Panc1 (cell line): ENCODE data around the gene NTRK2. TPM values are rescaled to one million over a fixed set of nuclear protein-coding genes. Genes with fewer than 3 reads are reported as not detected.

Source experiments
- ATAC-seq: fragments of 200-7000 bp; cut with Tn5 transposase; 2 replicates; pipeline ENCODE4 v1.9.1; 2020; ENCODE audit warnings: mild to moderate bottlenecking, moderate library complexity
- BruUV-seq: library from RNA; stranded (reverse); fragments of 400-500 nt; replicated peaks from 2 replicates; lab custom pipeline; 2021; lab: Mats Ljungman, UMichigan
- CTCF ChIA-PET: fragments of 300-600 bp; sonication (Branson Sonifier 250); formaldehyde crosslinking; loops from one replicate; lab custom pipeline; 2022; ENCODE audit warnings: antibody characterized with exemption; lab: Charles Lee
- POLR2A ChIA-PET: fragments of 300-600 bp; sonication (Branson Sonifier 250); formaldehyde crosslinking; loops from one replicate; lab custom pipeline; 2022; ENCODE audit warnings: antibody characterized with exemption; lab: Charles Lee
- DNase-seq: peaks from one replicate; pipeline ENCODE4 v3.0.0-alpha.2; 2010; ENCODE audit warnings: low read depth, low spot score
- H3K27ac ChIP-seq: 2 replicates; pipeline ENCODE4 v1.5.1; 2011; ENCODE audit warnings: mild to moderate bottlenecking, low read length, inconsistent platforms
- H3K27me3 ChIP-seq: fragments of 200-500 bp; sonication (Bioruptor generic); 2 replicates; pipeline ENCODE4 v1.6.0; 2014; ENCODE audit warnings: low read length, inconsistent platforms; ENCODE audit not compliant: control insufficient read depth, insufficient read depth
- H3K36me3 ChIP-seq: fragments of 200-500 bp; sonication (Bioruptor generic); 2 replicates; pipeline ENCODE4 v1.5.1; 2014; ENCODE audit warnings: inconsistent platforms, mild to moderate bottlenecking, low read length, moderate library complexity; ENCODE audit not compliant: control insufficient read depth, insufficient read depth
- H3K4me1 ChIP-seq: 2 replicates; pipeline ENCODE4 v1.5.1; 2011; ENCODE audit warnings: inconsistent platforms, mild to moderate bottlenecking, low read length, moderate library complexity; ENCODE audit not compliant: control insufficient read depth, insufficient read depth
- H3K4me3 ChIP-seq, 2 experiments: 2 replicates each; pipeline ENCODE4 v1.5.1; 2011 to 2012; ENCODE audit warnings: low read depth in 2 of 2, low read length in 2 of 2, mild to moderate bottlenecking in 2 of 2, inconsistent platforms in 1 of 2, moderate library complexity in 1 of 2
- H3K9me3 ChIP-seq: fragments of 200-500 bp; sonication (Bioruptor generic); 2 replicates; pipeline ENCODE4 v1.5.1; 2014; ENCODE audit warnings: low read depth, mild to moderate bottlenecking, inconsistent platforms, low read length, moderate library complexity; ENCODE audit not compliant: control insufficient read depth, insufficient read depth
- POLR2AphosphoS5 ChIP-seq: IDR thresholded peaks from 2 replicates; pipeline ENCODE4 v1.6.1; 2012; ENCODE audit warnings: mild to moderate bottlenecking, low read depth, low read length, moderate library complexity
- SIN3A ChIP-seq: IDR thresholded peaks from 2 replicates; pipeline ENCODE4 v1.6.1; 2012; ENCODE audit warnings: low read depth, mild to moderate bottlenecking, low read length, moderate library complexity, borderline replicate concordance; ENCODE audit not compliant: insufficient read depth
- TCF7L2 ChIP-seq: IDR thresholded peaks from 2 replicates; pipeline ENCODE4 v1.6.1; 2011; ENCODE audit warnings: mild to moderate bottlenecking, low read depth, low read length, inconsistent platforms
- in situ Hi-C: cut with HindIII; loops from 2 replicates; pipeline ENCODE4 v1.10.0; 2016; ENCODE audit warnings: low sequenced_read_pairs, low pct_unique_long_range_greater_than_20kb
- intact Hi-C: fragments of 100-400 bp; cut with micrococcal nuclease; formaldehyde crosslinking; loops from one replicate; pipeline ENCODE4 v1.10.0; 2022; ENCODE audit not compliant: unreplicated experiment
- total RNA-seq: library from RNA; stranded (reverse); gene quantifications from one replicate; pipeline ENCODE4 v1.2.1, GENCODE V29; 2021; ENCODE audit not compliant: unreplicated experiment
- TF ChIP-seq, protein P1 (sequence below), 2 experiments: IDR thresholded peaks; 2 replicates each; pipeline ENCODE4 v1.6.1; 2011 to 2012; ENCODE audit warnings: low read depth in 2 of 2, control low read depth in 1 of 2, low read length in 1 of 2, mild to moderate bottlenecking in 1 of 2, moderate library complexity in 1 of 2; ENCODE audit not compliant: insufficient read depth in 1 of 2
- TF ChIP-seq, protein P2 (sequence below): fragments of 450-650 bp; IDR thresholded peaks from 2 replicates; pipeline ENCODE4 v1.5.1; 2017; ENCODE audit warnings: mild to moderate bottlenecking

Gene NTRK2
- total RNA-seq, 1 experiment from 2014 or later = 0.23 TPM

DNA sequence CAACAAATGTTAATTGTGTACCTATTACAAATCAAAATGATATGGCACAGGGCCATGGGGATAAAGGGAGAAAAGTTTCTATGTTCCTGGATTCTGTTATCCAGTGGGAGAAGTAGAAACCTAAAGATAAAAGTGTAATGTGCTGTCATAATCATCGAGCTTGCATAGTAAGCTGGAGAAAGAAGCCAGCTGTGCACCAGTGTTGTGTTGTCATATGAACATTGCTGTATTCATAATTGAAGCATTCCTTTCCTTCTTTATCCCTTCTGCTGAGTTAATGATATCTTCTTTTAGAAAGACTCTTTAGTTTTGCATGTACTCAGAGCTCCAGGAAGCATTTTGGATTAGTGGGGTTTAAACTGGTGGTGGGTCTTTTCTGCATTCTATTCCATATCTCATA is 39.5 kb downstream of the NTRK2 start:
- no peak overlapping the region for H3K4me3 ChIP-seq
- CTCF ChIA-PET = no interaction called here

DNA sequence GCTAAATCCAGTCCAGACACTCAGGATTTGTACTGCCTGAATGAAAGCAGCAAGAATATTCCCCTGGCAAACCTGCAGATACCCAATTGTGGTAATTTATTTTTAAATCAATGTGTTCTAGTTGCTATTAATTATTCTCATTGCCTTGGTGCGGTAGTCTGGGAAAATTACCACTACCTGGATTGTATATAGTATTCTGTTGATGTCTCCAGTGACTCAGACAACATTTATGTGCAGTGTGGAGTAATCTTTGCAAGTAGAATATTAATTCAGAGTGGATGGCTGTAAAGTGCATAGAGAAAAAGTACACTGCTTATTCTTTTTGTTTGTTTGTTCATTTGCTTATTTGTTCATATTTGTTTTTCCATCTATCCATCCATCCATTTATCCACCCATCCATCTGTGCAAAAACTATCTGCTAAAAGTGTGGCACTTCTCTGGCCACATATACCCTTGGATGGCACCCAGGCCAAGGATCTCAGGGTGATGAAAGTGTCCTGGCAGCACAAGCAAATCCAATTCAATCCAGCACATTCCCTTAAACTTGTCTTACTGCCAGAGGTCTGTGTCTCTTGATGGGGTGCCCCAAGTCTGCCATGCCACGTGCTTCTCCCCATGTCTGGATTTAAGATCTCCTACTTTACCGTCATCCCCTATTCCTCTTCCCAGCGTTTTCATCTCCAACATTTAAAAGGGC is 41.3 kb downstream of the NTRK2 start:
- H3K27ac ChIP-seq = no peak overlapping the region
- H3K9me3 ChIP-seq = no peaks in the 10 kb centered on the region
- DNase-seq (no peak), ATAC-seq (no peak)
- H3K27me3 ChIP-seq = no peaks in the 10 kb centered on the region
- CTCF ChIA-PET = no interaction called here
- POLR2A ChIA-PET = interaction anchor here (0.6 kb wide), 1 partner anchor 13 kb away, joined by 5 read pairs; no protein-coding TSS in a partner anchor
- H3K4me1 ChIP-seq = no peaks in the 10 kb centered on the region
- TF ChIP-seq POLR2AphosphoS5 (no peak), SIN3A (no peak), TCF7L2 (no peak)
- TF ChIP-seq, protein P1, sequence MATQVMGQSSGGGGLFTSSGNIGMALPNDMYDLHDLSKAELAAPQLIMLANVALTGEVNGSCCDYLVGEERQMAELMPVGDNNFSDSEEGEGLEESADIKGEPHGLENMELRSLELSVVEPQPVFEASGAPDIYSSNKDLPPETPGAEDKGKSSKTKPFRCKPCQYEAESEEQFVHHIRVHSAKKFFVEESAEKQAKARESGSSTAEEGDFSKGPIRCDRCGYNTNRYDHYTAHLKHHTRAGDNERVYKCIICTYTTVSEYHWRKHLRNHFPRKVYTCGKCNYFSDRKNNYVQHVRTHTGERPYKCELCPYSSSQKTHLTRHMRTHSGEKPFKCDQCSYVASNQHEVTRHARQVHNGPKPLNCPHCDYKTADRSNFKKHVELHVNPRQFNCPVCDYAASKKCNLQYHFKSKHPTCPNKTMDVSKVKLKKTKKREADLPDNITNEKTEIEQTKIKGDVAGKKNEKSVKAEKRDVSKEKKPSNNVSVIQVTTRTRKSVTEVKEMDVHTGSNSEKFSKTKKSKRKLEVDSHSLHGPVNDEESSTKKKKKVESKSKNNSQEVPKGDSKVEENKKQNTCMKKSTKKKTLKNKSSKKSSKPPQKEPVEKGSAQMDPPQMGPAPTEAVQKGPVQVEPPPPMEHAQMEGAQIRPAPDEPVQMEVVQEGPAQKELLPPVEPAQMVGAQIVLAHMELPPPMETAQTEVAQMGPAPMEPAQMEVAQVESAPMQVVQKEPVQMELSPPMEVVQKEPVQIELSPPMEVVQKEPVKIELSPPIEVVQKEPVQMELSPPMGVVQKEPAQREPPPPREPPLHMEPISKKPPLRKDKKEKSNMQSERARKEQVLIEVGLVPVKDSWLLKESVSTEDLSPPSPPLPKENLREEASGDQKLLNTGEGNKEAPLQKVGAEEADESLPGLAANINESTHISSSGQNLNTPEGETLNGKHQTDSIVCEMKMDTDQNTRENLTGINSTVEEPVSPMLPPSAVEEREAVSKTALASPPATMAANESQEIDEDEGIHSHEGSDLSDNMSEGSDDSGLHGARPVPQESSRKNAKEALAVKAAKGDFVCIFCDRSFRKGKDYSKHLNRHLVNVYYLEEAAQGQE (IDR thresholded peaks at IDR 0.05; ENCODE audit: insufficient read depth in 1 of 2, low read depth in 2 of 2, low read length in 1 of 2) = no peak
- TF ChIP-seq, protein P2, sequence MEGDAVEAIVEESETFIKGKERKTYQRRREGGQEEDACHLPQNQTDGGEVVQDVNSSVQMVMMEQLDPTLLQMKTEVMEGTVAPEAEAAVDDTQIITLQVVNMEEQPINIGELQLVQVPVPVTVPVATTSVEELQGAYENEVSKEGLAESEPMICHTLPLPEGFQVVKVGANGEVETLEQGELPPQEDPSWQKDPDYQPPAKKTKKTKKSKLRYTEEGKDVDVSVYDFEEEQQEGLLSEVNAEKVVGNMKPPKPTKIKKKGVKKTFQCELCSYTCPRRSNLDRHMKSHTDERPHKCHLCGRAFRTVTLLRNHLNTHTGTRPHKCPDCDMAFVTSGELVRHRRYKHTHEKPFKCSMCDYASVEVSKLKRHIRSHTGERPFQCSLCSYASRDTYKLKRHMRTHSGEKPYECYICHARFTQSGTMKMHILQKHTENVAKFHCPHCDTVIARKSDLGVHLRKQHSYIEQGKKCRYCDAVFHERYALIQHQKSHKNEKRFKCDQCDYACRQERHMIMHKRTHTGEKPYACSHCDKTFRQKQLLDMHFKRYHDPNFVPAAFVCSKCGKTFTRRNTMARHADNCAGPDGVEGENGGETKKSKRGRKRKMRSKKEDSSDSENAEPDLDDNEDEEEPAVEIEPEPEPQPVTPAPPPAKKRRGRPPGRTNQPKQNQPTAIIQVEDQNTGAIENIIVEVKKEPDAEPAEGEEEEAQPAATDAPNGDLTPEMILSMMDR = no peak
- in situ Hi-C loops = no loop called here
- BruUV-seq = no TSS peak
- intact Hi-C loops = loop anchor here (10.0 kb wide), 1 partner anchor 56 kb away; no protein-coding TSS in a partner anchor
- no peak overlapping the region for H3K4me3 ChIP-seq
- H3K36me3 ChIP-seq = no peaks in the 10 kb centered on the region

More for the DNA sequence above, 39.5 kb downstream of the NTRK2 start:
- DNase-seq (no peak), ATAC-seq (no peak)
- intact Hi-C loops (no loop called here), in situ Hi-C loops (no loop called here)
- H3K27me3 ChIP-seq = no peaks in the 10 kb centered on the region
- no peaks in the 10 kb centered on the region for H3K36me3 ChIP-seq
- H3K9me3 ChIP-seq = no peaks in the 10 kb centered on the region
- no peak for TF ChIP-seq POLR2AphosphoS5
- no peak for TF ChIP-seq TCF7L2
- TF ChIP-seq, protein P2 = no peak
- no peak for TF ChIP-seq SIN3A
- TF ChIP-seq, protein P1 (IDR thresholded peaks at IDR 0.05; ENCODE audit: insufficient read depth in 1 of 2, low read depth in 2 of 2, low read length in 1 of 2) = no peak
- POLR2A ChIA-PET = no interaction called here
- H3K27ac ChIP-seq = no peak overlapping the region
- no peaks in the 10 kb centered on the region for H3K4me1 ChIP-seq
- no TSS peak for BruUV-seq
